ENCODE results near the gene MTHFD2L.

MTHFD2L gene

GRCh38 chr4:74297539-74297938, 139.6 kb downstream of the MTHFD2L start:
- H3K27ac ChIP-seq (ENCODE audit: low read depth, low read length, poor library complexity, severe bottlenecking), result no peak overlapping the region
- H2AFZ ChIP-seq (ENCODE audit: low read length), result no peak overlapping the region
- no peak overlapping the region for H3K4me3 ChIP-seq (ENCODE audit: low read depth, low read length, poor library complexity, severe bottlenecking)
- no peaks in the 10 kb centered on the region for H3K9me2 ChIP-seq (ENCODE audit: low read depth, low read length)
- no peaks in the 10 kb centered on the region for H4K20me1 ChIP-seq (ENCODE audit: insufficient read depth, low read length)
- no peaks in the 10 kb centered on the region for H3K79me2 ChIP-seq (ENCODE audit: insufficient read depth, low read length)
- H3K36me3 ChIP-seq (ENCODE audit: insufficient read depth, low read length), result no peaks in the 10 kb centered on the region
- no peaks in the 10 kb centered on the region for H3K27me3 ChIP-seq (ENCODE audit: insufficient read depth, low read length)
- TF ChIP-seq CTCF (IDR thresholded peaks at IDR 0.05; ENCODE audit: low read length) (no peak), EZH2 (IDR thresholded peaks at IDR 0.05; ENCODE audit: borderline replicate concordance, low read length) (no peak)
- no peaks in the 10 kb centered on the region for H3K9me3 ChIP-seq (ENCODE audit: low read length)
- no peak overlapping the region for H3K4me2 ChIP-seq (ENCODE audit: low read length)
- no peaks in the 10 kb centered on the region for H3K4me1 ChIP-seq (ENCODE audit: insufficient read depth, low read length, severe bottlenecking)
- H3F3A ChIP-seq (ENCODE audit: insufficient read depth, low read length), result no peaks in the 10 kb centered on the region
- H3K9ac ChIP-seq (ENCODE audit: low read length), result no peak overlapping the region

- Histone ChIP-seq H3K27ac (ENCODE audit: low read depth, low read length, poor library complexity, severe bottlenecking) (no peak overlapping the region), H3K36me3 (ENCODE audit: insufficient read depth, low read length) (no peaks in the 10 kb centered on the region), H3K9ac (ENCODE audit: low read length) (no peak overlapping the region), H3K9me2 (ENCODE audit: low read depth, low read length) (no peaks in the 10 kb centered on the region), H3K27me3 (ENCODE audit: insufficient read depth, low read length) (no peaks in the 10 kb centered on the region), H3F3A (ENCODE audit: insufficient read depth, low read length) (0 out of 2 replicates have a peak, but pooled peaks cover 5% of the 10 kb centered on the region), H3K79me2 (ENCODE audit: insufficient read depth, low read length) (no peaks in the 10 kb centered on the region), H3K4me3 (ENCODE audit: low read depth, low read length, poor library complexity, severe bottlenecking) (no peak overlapping the region), H3K9me3 (ENCODE audit: low read length) (no peaks in the 10 kb centered on the region), H4K20me1 (ENCODE audit: insufficient read depth, low read length) (no peaks in the 10 kb centered on the region), H3K4me1 (ENCODE audit: insufficient read depth, low read length, severe bottlenecking) (peaks cover 8% of the 10 kb centered on the region), H2AFZ (ENCODE audit: low read length) (no peak overlapping the region), H3K4me2 (ENCODE audit: low read length) (no peak overlapping the region)
- TF ChIP-seq EZH2 (IDR thresholded peaks at IDR 0.05; ENCODE audit: borderline replicate concordance, low read length), result no peak
- TF ChIP-seq CTCF (IDR thresholded peaks at IDR 0.05; ENCODE audit: low read length), result no peak
These were observed 146.2 kb downstream of the MTHFD2L start for GRCh38 chr4:74304095-74304625.

- no peak for TF ChIP-seq EZH2 (IDR thresholded peaks at IDR 0.05; ENCODE audit: borderline replicate concordance, low read length)
- TF ChIP-seq CTCF (IDR thresholded peaks at IDR 0.05; ENCODE audit: low read length), result no peak
- 0 out of 2 replicates have a peak, but pooled peaks cover 5% of the 10 kb centered on the region for H3F3A ChIP-seq (ENCODE audit: insufficient read depth, low read length)
- no peak overlapping the region for H3K9ac ChIP-seq (ENCODE audit: low read length)
- H3K36me3 ChIP-seq (ENCODE audit: insufficient read depth, low read length), result no peaks in the 10 kb centered on the region
- no peak overlapping the region for H3K27ac ChIP-seq (ENCODE audit: low read depth, low read length, poor library complexity, severe bottlenecking)
- H3K9me3 ChIP-seq (ENCODE audit: low read length), result no peaks in the 10 kb centered on the region
- peaks cover 15% of the 10 kb centered on the region for H3K4me1 ChIP-seq (ENCODE audit: insufficient read depth, low read length, severe bottlenecking)
- no peak overlapping the region for H2AFZ ChIP-seq (ENCODE audit: low read length)
- H4K20me1 ChIP-seq (ENCODE audit: insufficient read depth, low read length), result no peaks in the 10 kb centered on the region
- H3K9me2 ChIP-seq (ENCODE audit: low read depth, low read length), result no peaks in the 10 kb centered on the region
- H3K4me3 ChIP-seq (ENCODE audit: low read depth, low read length, poor library complexity, severe bottlenecking), result no peak overlapping the region
- H3K27me3 ChIP-seq (ENCODE audit: insufficient read depth, low read length), result no peaks in the 10 kb centered on the region
- no peak overlapping the region for H3K4me2 ChIP-seq (ENCODE audit: low read length)
- no peaks in the 10 kb centered on the region for H3K79me2 ChIP-seq (ENCODE audit: insufficient read depth, low read length)
These were observed 147.1 kb downstream of the MTHFD2L start for GRCh38 chr4:74305000-74305399.

All from OCI-LY1 (cell line).